Stimulated activated CD8-positive, alpha-beta memory T cell treated with anti-CD3 and anti-CD28 coated beads, Interleukin-12 subunit alpha, Interleukin-12 subunit beta, amount 100 ng/mL, for 24 hours (primary cell): ENCODE results near the gene KRTAP3-1.
"Not testable (repeated sequence)": the region's sequence is repeated elsewhere in the genome, so short reads cannot be mapped to it uniquely, and the experiment has no call there.

Source experiments
- DNase-seq: peaks from one replicate; pipeline ENCODE4 v3.0.0-alpha.2; 2020; ENCODE audit errors: extremely low read depth

Gene KRTAP3-1

GRCh38 chr17:41008811-41009210, at the start of gene KRTAP3-1:
Gene KRTAP3-1 (minus strand): TSS chr17:41009128. CDS start chr17:41009074, 54 bp downstream.
- DNase-seq = no peak

GRCh38 chr17:41057547-41057946, 48.6 kb upstream of the KRTAP3-1 start:
- DNase-seq = no peak

- DNase-seq = not testable (repeated sequence)
Measured at GRCh38 chr17:41055130-41055529, 46.2 kb upstream of the KRTAP3-1 start, which contains the start of gene KRTAP2-2. Gene KRTAP2-2 (minus strand): TSS chr17:41055230. CDS start chr17:41055211, 19 bp downstream.

GRCh38 chr17:41054556-41054955, 45.6 kb upstream of the KRTAP3-1 start:
- not testable (repeated sequence) for DNase-seq

GRCh38 chr17:41054025-41054424, 45.1 kb upstream of the KRTAP3-1 start:
- no peak for DNase-seq

GRCh38 chr17:41052566-41052965, 43.6 kb upstream of the KRTAP3-1 start:
- no peak for DNase-seq

- DNase-seq = no peak
Measured at GRCh38 chr17:41049110-41049509, 40.2 kb upstream of the KRTAP3-1 start.

- DNase-seq = no peak
Measured at GRCh38 chr17:41048441-41048840, 39.5 kb upstream of the KRTAP3-1 start.

- DNase-seq = not testable (repeated sequence)
Measured at GRCh38 chr17:41046735-41047465, 38.0 kb upstream of the KRTAP3-1 start, which contains the start of gene KRTAP2-1. Gene KRTAP2-1 (minus strand): TSS chr17:41047316. CDS start chr17:41047267, 49 bp downstream.

- no peak for DNase-seq
Measured at GRCh38 chr17:41042953-41043352, 34.0 kb upstream of the KRTAP3-1 start.

- not testable (repeated sequence) for DNase-seq
Measured at GRCh38 chr17:41040783-41041571, 32.0 kb upstream of the KRTAP3-1 start, which contains the start of gene KRTAP1-1. Gene KRTAP1-1 (minus strand): TSS chr17:41041450. CDS start chr17:41041397, 53 bp downstream.

- no peak for DNase-seq
Measured at GRCh38 chr17:41037853-41038350, 29.0 kb upstream of the KRTAP3-1 start.

GRCh38 chr17:41034346-41034935, 25.5 kb upstream of the KRTAP3-1 start, which contains the start of gene KRTAP1-3:
Gene KRTAP1-3 (minus strand): TSS chr17:41034874. CDS start chr17:41034821, 53 bp downstream.
- not testable (repeated sequence) for DNase-seq

GRCh38 chr17:41029633-41030245, 20.8 kb upstream of the KRTAP3-1 start, which contains the start of gene KRTAP1-4:
Gene KRTAP1-4 (minus strand): TSS chr17:41030195. CDS start chr17:41030078, 117 bp downstream.
- no peak for DNase-seq

- no peak for DNase-seq
Measured at GRCh38 chr17:41026715-41027471, 18.0 kb upstream of the KRTAP3-1 start, which contains the start of gene KRTAP1-5. Gene KRTAP1-5 (minus strand): TSS chr17:41027208. CDS start chr17:41027155, 53 bp downstream.

GRCh38 chr17:41024697-41025096, 15.8 kb upstream of the KRTAP3-1 start:
- DNase-seq = no peak

GRCh38 chr17:41020336-41020735, 11.4 kb upstream of the KRTAP3-1 start:
- DNase-seq = no peak

GRCh38 chr17:41019415-41019814, 10.5 kb upstream of the KRTAP3-1 start:
- no peak for DNase-seq

GRCh38 chr17:41018541-41018940, 9.6 kb upstream of the KRTAP3-1 start:
- DNase-seq = no peak

GRCh38 chr17:41016578-41017215, 7.8 kb upstream of the KRTAP3-1 start:
- DNase-seq = no peak
